NT2/D1 (cell line): ENCODE data around the gene CDR2.

Experiments
- DNase-seq: peaks from one replicate; pipeline ENCODE4 v3.0.0-alpha.2; 2011; ENCODE audit warnings: low read depth, low spot score
- H3K27me3 ChIP-seq: 2 replicates; pipeline ENCODE4 v1.6.0; 2011; ENCODE audit warnings: mild to moderate bottlenecking; ENCODE audit not compliant: insufficient read length, insufficient read depth
- H3K36me3 ChIP-seq: 2 replicates; pipeline ENCODE4 v1.6.1; 2011; ENCODE audit warnings: mild to moderate bottlenecking, low read length, mixed read lengths; ENCODE audit not compliant: insufficient read depth, insufficient read length
- H3K4me1 ChIP-seq: 2 replicates; pipeline ENCODE4 v1.5.1; 2011; ENCODE audit not compliant: insufficient read depth, insufficient read length
- H3K4me3 ChIP-seq: 2 replicates; pipeline ENCODE4 v1.5.1; 2011; ENCODE audit warnings: low read depth; ENCODE audit not compliant: insufficient read length
- H3K9ac ChIP-seq: 2 replicates; pipeline ENCODE4 v1.6.0; 2011; ENCODE audit warnings: low read depth; ENCODE audit not compliant: insufficient read length
- H3K9me3 ChIP-seq: 2 replicates; pipeline ENCODE4 v1.5.1; 2011; ENCODE audit warnings: mild to moderate bottlenecking, low read length; ENCODE audit not compliant: insufficient read depth
- SUZ12 ChIP-seq: IDR thresholded peaks from 2 replicates; pipeline ENCODE4 v1.6.1; 2011; ENCODE audit not compliant: insufficient read length, insufficient read depth; ENCODE audit errors: extremely low read depth
- YY1 ChIP-seq: IDR thresholded peaks from 2 replicates; pipeline ENCODE4 v1.6.1; 2011; ENCODE audit not compliant: insufficient read length, insufficient read depth
- ZNF274 ChIP-seq: IDR thresholded peaks from 2 replicates; pipeline ENCODE4 v1.6.1; 2011; ENCODE audit warnings: mild to moderate bottlenecking, low read depth, low read length

Gene CDR2

DNA sequence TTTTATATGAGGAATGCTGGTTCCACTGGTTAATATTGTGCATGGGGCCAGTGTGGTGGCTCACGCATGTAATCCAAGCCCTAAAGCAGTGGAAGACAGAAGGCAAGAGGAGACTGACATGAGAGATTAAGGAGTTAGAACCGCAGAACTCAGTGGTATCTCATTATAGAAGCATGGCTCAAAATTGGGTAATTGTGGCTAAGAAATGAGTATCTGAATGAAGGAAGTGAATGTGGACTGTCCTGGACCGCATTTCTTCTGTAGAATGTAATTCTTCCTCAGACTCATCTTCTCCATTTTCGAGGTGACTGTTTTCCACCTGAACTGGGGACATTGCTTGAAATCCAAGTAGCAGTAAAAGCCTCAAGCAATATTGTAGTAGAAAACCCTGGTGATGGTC lies 42.6 kb upstream of the CDR2 start:
- Histone ChIP-seq H3K27me3 (no peaks in the 10 kb centered on the region), H3K9ac (no peak overlapping the region), H3K4me3 (no peak overlapping the region), H3K36me3 (peaks cover 33% of the 10 kb centered on the region), H3K9me3 (no peaks in the 10 kb centered on the region), H3K4me1 (peaks cover 3% of the 10 kb centered on the region)
- no peak for DNase-seq
- no peak for TF ChIP-seq SUZ12
- TF ChIP-seq YY1 = no peak
- TF ChIP-seq ZNF274 = no peak

DNA sequence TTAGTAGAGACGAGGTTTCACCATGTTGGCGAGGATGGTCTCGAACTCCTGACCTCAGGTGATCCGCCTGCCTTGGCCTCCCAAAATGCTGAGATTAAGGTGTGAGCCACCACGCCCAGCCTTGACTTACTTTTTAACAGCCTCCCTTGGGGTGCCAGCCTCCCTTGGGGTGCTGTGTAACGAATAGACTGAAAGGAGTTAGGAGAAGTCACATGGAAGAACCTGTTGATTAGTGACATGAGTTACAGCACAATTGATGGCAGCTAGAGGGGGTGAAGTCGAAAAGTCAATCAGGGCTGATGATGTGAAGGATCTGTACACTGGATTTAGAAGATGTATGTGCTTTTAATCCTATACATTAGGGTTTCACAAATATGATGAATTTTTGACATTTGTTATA lies 39.4 kb upstream of the CDR2 start:
- TF ChIP-seq SUZ12 (no peak), YY1 (no peak), ZNF274 (no peak)
- no peak for DNase-seq
- H3K27me3 ChIP-seq = no peaks in the 10 kb centered on the region
- H3K4me3 ChIP-seq = no peak overlapping the region
- no peaks in the 10 kb centered on the region for H3K9me3 ChIP-seq
- no peak overlapping the region for H3K9ac ChIP-seq
- no peaks in the 10 kb centered on the region for H3K4me1 ChIP-seq
- H3K36me3 ChIP-seq = peaks cover 5% of the 10 kb centered on the region

DNA sequence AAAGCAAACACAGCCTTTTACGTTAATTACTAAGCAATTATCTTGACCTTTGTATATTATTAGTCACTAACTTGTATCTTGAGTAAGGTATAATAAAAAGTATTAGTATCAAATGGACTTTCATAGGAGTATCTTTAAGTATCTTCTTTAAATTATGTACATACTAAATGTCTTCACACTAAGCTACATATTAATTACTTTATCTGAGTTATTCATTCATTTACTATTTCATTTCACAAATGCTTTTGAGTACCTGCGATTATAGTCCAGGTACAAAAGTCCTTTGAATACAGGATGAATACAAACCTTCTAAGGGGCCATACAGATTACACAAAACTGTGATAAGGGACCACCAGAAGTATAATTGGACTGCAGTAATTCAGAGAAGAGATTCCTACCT lies 33.1 kb upstream of the CDR2 start:
- Histone ChIP-seq H3K4me3 (no peak overlapping the region), H3K9ac (no peak overlapping the region), H3K27me3 (no peaks in the 10 kb centered on the region), H3K36me3 (peaks cover 3% of the 10 kb centered on the region), H3K4me1 (no peaks in the 10 kb centered on the region), H3K9me3 (no peaks in the 10 kb centered on the region)
- DNase-seq = no peak
- TF ChIP-seq YY1 = no peak
- TF ChIP-seq ZNF274 = no peak
- no peak for TF ChIP-seq SUZ12

DNA sequence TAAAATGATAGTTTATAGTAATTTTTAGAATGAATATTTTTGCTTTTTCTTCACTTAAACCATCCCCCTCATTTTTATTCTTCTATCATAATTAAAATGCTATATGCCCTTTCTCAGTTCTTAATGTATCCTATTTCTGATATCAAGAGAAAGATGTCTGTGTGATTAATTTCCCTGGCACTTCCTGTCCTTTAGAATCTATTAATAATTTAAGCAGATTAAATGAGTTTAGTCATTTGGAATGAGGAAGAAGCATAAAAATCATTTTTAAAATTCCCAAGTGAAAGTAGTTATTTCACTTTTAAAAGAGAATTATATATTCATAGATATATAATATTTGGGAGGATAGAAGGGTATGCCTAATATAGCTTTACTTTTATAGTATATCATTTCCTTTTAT lies 27.8 kb upstream of the CDR2 start:
- no peaks in the 10 kb centered on the region for H3K36me3 ChIP-seq
- TF ChIP-seq SUZ12 = no peak
- no peak overlapping the region for H3K4me3 ChIP-seq
- H3K9ac ChIP-seq = no peak overlapping the region
- no peaks in the 10 kb centered on the region for H3K9me3 ChIP-seq
- DNase-seq = no peak
- no peaks in the 10 kb centered on the region for H3K27me3 ChIP-seq
- no peaks in the 10 kb centered on the region for H3K4me1 ChIP-seq

DNA sequence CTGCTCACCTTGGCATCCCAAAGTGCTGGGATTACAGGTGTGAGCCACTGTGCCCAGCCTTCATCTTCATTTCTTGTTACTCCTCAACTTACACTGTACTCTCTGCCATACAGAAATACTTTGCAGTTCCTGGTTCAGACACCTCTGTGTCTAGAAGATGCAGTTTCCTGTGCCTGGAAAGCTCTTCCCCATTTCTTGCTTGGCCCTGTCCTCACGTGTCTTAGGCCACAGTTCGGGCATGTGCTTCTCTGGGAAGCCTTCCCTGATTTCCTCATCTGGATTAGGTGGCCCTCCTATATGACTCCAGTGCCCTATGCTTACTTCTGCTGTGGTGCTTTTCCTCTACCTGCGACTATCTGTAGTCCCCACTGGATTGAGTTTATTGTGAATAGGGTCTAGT lies 26.5 kb upstream of the CDR2 start:
- TF ChIP-seq SUZ12 (no peak), ZNF274 (no peak), YY1 (no peak)
- no peak for DNase-seq
- H3K4me3 ChIP-seq = no peak overlapping the region
- H3K27me3 ChIP-seq = no peaks in the 10 kb centered on the region
- H3K4me1 ChIP-seq = no peaks in the 10 kb centered on the region
- no peak overlapping the region for H3K9ac ChIP-seq
- no peaks in the 10 kb centered on the region for H3K36me3 ChIP-seq
- H3K9me3 ChIP-seq = no peaks in the 10 kb centered on the region

DNA sequence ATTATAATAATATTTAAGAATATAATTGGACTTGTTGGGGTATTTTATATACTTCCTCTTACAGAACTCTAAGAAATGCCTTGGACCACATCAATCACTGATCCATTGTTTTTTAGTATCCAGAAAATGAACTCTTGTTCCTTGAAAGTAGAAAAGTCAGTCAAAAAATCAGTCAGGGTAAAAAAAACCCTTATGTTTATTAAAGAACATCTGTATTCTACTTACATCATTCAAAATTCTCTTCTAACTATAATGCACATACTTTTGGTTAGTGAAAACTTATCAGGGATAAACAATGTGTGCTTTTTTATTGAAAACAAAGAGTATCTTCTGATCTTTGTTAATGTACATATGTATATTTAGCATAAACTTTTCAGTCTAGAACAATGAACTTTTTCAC lies 23.5 kb upstream of the CDR2 start:
- Histone ChIP-seq H3K4me1 (no peaks in the 10 kb centered on the region), H3K27me3 (no peaks in the 10 kb centered on the region), H3K36me3 (no peaks in the 10 kb centered on the region), H3K4me3 (no peak overlapping the region), H3K9me3 (no peaks in the 10 kb centered on the region; the same call in 1 of the 2 replicates), H3K9ac (no peak overlapping the region)
- DNase-seq = no peak
- TF ChIP-seq YY1 = no peak
- no peak for TF ChIP-seq SUZ12
- TF ChIP-seq ZNF274 = no peak

DNA sequence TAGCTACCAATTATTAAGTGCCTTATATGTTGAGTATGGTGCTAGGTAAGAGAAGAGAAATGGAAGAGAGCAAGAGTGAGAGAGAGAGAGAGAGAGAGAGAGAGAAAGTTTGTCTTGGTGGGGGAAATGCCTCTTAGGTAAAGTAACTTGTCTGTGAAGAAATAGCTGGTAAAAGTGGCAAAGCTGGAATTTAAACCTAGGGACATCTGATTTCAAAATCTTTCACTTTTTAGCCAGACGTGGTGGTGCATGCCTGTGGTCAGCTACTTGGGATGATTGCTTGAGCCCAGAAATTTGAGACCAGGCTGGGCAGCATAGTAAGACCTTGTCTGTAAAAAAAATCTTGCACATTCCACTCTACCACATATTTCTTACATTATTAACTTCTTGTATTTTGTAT lies 23.0 kb upstream of the CDR2 start:
- DNase-seq = no peak
- H3K4me1 ChIP-seq = no peaks in the 10 kb centered on the region
- no peak overlapping the region for H3K9ac ChIP-seq

DNA sequence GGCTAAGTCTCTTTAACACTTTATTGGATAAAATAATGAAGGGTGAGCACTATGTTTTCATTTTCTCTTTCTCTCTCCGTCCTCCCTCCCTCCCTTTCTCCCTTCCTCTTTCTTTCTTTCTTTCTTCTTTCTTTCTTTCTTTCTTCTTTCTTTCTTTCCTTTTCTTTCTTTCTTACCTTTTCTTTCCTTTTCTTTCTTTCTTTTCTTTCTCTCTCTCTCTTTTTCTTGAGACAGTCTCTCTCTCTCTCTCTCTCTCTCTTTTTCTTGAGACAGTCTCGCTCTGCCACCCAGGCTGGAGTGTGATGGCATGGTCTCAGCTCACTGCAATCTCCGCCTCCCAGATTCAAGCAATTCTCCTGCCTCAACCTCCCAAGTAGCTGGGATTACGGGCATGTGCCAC lies 21.5 kb upstream of the CDR2 start:
- Histone ChIP-seq H3K9ac (no peak overlapping the region), H3K36me3 (no peaks in the 10 kb centered on the region), H3K4me3 (no peak overlapping the region), H3K9me3 (no peaks in the 10 kb centered on the region; the same call in 1 of the 2 replicates), H3K4me1 (no peaks in the 10 kb centered on the region), H3K27me3 (no peaks in the 10 kb centered on the region)
- DNase-seq = no peak
- TF ChIP-seq ZNF274 = no peak
- no peak for TF ChIP-seq YY1

More for the DNA sequence above, 23.0 kb upstream of the CDR2 start:
- Histone ChIP-seq H3K36me3 (no peaks in the 10 kb centered on the region), H3K9me3 (no peaks in the 10 kb centered on the region; the same call in 1 of the 2 replicates), H3K4me3 (no peak overlapping the region), H3K27me3 (no peaks in the 10 kb centered on the region)
- TF ChIP-seq YY1 = no peak
- no peak for TF ChIP-seq ZNF274
- TF ChIP-seq SUZ12 = no peak
